Right atrium auricular region (tissue), 2 donors: ENCODE results near the gene CENPK. TPM values are rescaled to one million over a fixed set of nuclear protein-coding genes. Genes with fewer than 3 reads are reported as not detected.

Experiments
- DNase-seq: peaks from one replicate; pipeline ENCODE4 v3.0.0-alpha.2; 2019; ENCODE audit warnings: low spot score
- H3K27ac ChIP-seq, 2 donors: fragments of 200-600 bp; sonication (generic); 1 replicate in 1 of 2; 2 replicates in 1 of 2; pipeline ENCODE4 v1.5.1; 2016 to 2019
- H3K27me3 ChIP-seq, 2 donors: fragments of 200-600 bp; sonication (generic); one replicate each; pipeline versions ENCODE4 v1.5.1 to v1.6.0; 2017 to 2019
- H3K36me3 ChIP-seq: fragments of 200-600 bp; sonication (generic); one replicate; pipeline ENCODE4 v1.5.1; 2016
- H3K4me1 ChIP-seq, 2 donors: fragments of 200-600 bp; sonication (generic); one replicate each; pipeline versions ENCODE4 v1.5.1 to v1.6.0; 2017 to 2019
- H3K4me3 ChIP-seq, 2 donors: fragments of 200-600 bp; sonication (generic); 1 replicate in 1 of 2; 2 replicates in 1 of 2; pipeline ENCODE4 v1.5.1; 2017 to 2019; ENCODE audit warnings: mild to moderate bottlenecking in 1 of 2, moderate library complexity in 1 of 2
- H3K9me3 ChIP-seq, 2 donors: fragments of 200-600 bp; sonication (generic); one replicate each; pipeline ENCODE4 v1.5.1; 2019
- CTCF ChIP-seq, 2 donors: fragments of 200-600 bp; sonication (generic); IDR thresholded peaks; one replicate each; pipeline ENCODE4 v1.5.1; 2019; ENCODE audit warnings: antibody characterized with exemption in 2 of 2
- total RNA-seq, 2 donors: library from RNA; depleted of rRNA; stranded (reverse); fragments of >200 nt; gene quantifications; one replicate each; pipeline ENCODE4 v1.1.0, GENCODE V29; 2016

CENPK gene
- total RNA-seq, 2 donors from 2014 or later: not detected

- H3K4me3 ChIP-seq: no peak overlapping the region
- H3K36me3 ChIP-seq: peaks cover 11% of the 10 kb centered on the region
- TF ChIP-seq CTCF (IDR thresholded peaks at IDR 0.05): no peak
- no peak overlapping the region for H3K27ac ChIP-seq
- no peaks in the 10 kb centered on the region for H3K27me3 ChIP-seq
- no peaks in the 10 kb centered on the region for H3K4me1 ChIP-seq
- no peaks in the 10 kb centered on the region for H3K9me3 ChIP-seq
- DNase-seq: no peak
Observed at GRCh38 chr5:65570598-65571226, 7.7 kb upstream of the CENPK start.

- DNase-seq: no peak
- Histone ChIP-seq H3K9me3 (no peaks in the 10 kb centered on the region), H3K4me1 (peaks cover 0 to 23% of the 10 kb centered on the region in 2 donors), H3K36me3 (no peaks in the 10 kb centered on the region), H3K27ac (no peak overlapping the region), H3K4me3 (no peak overlapping the region), H3K27me3 (no peaks in the 10 kb centered on the region)
- TF ChIP-seq CTCF (IDR thresholded peaks at IDR 0.05): no peak
Observed at GRCh38 chr5:65566505-65566904, 3.5 kb upstream of the CENPK start.

GRCh38 chr5:65563777-65564176 is 809 bp upstream of the CENPK start:
- no peak for DNase-seq
- Histone ChIP-seq H3K9me3 (no peaks in the 10 kb centered on the region), H3K27ac (peak overlapping the region in 1 of 2 donors; percentile 88)

GRCh38 chr5:65556718-65557117 is 6.2 kb downstream of the CENPK start:
- no peak for DNase-seq
- H3K4me1 ChIP-seq: no peaks in the 10 kb centered on the region
- H3K4me3 ChIP-seq: no peak overlapping the region
- H3K9me3 ChIP-seq: no peaks in the 10 kb centered on the region
- TF ChIP-seq CTCF (IDR thresholded peaks at IDR 0.05): no peak
- H3K27me3 ChIP-seq: no peaks in the 10 kb centered on the region
- no peak overlapping the region for H3K27ac ChIP-seq
- no peaks in the 10 kb centered on the region for H3K36me3 ChIP-seq

More at GRCh38 chr5:65563777-65564176, 809 bp upstream of the CENPK start:
- Histone ChIP-seq H3K27me3 (no peaks in the 10 kb centered on the region), H3K4me1 (peaks cover 0 to 23% of the 10 kb centered on the region in 2 donors), H3K4me3 (peak overlapping the region; percentile 85 to 88), H3K36me3 (no peaks in the 10 kb centered on the region)
- no peak for TF ChIP-seq CTCF (IDR thresholded peaks at IDR 0.05)

GRCh38 chr5:65556181-65556580 is 6.8 kb downstream of the CENPK start:
- TF ChIP-seq CTCF (IDR thresholded peaks at IDR 0.05): no peak
- Histone ChIP-seq H3K27me3 (no peaks in the 10 kb centered on the region), H3K9me3 (no peaks in the 10 kb centered on the region), H3K27ac (no peak overlapping the region), H3K4me3 (no peak overlapping the region), H3K36me3 (no peaks in the 10 kb centered on the region), H3K4me1 (no peaks in the 10 kb centered on the region)
- DNase-seq: no peak

- Histone ChIP-seq H3K27me3 (no peaks in the 10 kb centered on the region), H3K4me1 (no peaks in the 10 kb centered on the region), H3K4me3 (no peak overlapping the region), H3K27ac (no peak overlapping the region), H3K36me3 (no peaks in the 10 kb centered on the region), H3K9me3 (no peaks in the 10 kb centered on the region)
- no peak for TF ChIP-seq CTCF (IDR thresholded peaks at IDR 0.05)
- no peak for DNase-seq
Observed at GRCh38 chr5:65555287-65555686, 7.7 kb downstream of the CENPK start.
